Kasumi-1 (cell line): ENCODE data around the gene TBC1D19.
"Not testable (repeated sequence)": the region's sequence is repeated elsewhere in the genome, so short reads cannot be mapped to it uniquely, and the experiment has no call there.

Source experiments
- DNase-seq, 2 experiments: peaks; one replicate each; lab custom pipeline; 2025; lab: John Stamatoyannopoulos, UW

TBC1D19 gene

DNA sequence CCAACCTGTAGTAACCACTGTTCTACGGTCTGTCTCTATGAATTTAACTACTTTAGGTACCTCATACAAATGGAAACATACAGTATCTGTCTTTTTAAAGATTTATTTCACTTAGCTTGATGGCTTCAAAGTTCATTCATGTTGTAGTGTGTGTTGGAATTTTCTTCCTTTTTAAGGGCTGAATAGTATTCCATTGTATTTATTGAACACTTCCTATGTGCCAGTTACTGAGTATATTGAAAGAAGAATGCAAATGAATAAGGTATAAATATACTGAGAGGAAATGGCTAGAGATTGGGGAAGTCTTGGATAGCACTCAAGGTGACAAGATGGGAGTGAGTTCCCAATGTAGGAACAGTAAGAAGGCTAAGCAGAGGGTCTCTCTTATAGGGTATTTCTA, 17.3 kb downstream of the TBC1D19 start:
- DNase-seq: no peak

DNA sequence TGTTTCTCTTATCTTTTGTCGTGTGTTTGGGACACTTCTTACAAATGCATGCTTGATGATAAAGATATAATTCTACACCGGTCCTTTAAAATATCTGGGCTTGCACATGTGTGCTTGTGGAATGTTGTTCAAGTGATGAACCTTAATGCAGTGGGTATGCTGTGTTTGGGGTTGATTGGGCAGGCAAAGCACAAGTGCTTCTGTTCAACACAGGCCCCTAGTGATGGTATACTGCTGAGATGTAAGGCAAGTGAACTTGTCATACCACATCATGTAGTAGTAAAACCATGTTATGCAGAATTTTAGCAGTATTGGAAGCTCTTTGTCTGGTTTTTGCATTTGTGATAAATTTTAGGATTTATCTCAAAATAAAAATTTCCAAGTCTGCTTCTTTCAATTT, 23.9 kb downstream of the TBC1D19 start:
- DNase-seq: no peak

DNA sequence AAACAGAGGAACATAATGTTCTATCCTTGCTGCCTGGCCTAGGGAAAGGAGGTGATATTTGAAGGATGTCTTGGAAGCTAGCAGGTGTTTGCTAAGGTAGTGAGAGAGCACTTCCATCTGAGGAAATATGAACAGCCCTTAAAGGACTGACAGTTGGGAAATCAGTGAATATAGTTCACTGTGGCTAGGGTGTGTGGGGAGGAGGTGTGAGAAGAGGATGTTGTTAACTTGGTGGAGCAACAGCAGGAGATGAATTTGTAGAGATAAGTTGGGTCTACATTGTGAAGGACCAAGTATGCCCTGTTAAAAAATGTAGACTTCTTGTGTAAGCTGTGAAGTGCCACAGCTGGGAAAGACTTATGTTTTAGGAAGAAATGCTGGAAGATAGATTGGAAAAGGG, 25.5 kb downstream of the TBC1D19 start:
- DNase-seq: no peak

DNA sequence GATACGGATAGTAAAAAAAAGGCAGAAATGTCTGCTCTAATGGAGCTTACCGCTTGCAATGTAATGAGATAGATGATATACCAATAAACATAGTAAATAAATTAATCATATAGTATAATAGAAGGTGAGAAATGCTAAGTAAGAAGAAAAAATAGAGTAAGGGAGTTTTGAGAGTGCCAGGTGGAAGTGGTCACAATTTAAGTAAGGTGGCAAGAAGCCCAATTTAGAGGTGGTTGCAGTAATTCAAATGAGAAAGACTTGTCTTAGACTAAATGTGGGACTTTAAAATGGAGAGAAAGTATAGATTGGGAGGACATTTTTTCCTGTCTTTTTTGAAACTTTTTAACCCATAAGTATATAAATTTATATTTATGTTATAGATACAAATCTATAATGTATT, 26.0 kb downstream of the TBC1D19 start:
- no peak for DNase-seq

DNA sequence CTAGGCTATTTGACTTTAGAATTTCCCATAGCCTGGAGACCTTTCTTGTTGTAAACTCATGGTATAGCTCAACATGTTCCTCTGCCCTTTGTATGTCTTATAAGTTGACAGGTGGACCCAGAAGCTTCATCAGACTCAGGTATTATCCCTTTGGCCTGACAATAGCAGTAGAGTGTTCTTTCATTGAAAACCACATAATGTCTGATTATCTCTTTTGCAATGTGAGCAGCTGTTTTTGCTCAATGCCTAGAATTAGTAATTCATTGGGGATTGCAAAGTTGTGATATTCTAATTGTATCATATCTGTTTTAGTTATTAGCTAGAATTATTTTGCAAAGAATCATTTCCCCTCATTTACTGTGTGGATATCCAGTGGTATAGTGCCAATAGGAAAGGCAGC, 27.5 kb downstream of the TBC1D19 start:
- no peak for DNase-seq

DNA sequence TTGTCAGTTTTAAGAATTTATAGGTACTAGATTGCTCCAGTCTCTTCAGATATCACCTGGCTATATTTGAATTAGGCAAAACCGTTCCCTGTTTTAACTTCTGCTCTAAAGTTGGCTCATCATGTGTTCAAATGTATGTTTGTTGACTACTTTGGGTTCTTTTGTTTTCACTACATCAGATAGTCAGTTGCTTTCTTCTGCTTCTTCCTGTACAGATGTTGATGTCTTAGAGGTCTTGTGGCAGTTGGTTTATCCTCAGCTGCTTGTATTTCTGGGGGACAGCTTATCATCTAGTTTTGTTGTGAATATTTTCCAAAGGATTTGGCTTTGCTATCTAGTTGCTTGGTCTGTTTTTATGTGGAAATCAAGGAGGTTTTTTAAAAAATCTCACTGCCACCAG, 28.0 kb downstream of the TBC1D19 start:
- DNase-seq: no peak

DNA sequence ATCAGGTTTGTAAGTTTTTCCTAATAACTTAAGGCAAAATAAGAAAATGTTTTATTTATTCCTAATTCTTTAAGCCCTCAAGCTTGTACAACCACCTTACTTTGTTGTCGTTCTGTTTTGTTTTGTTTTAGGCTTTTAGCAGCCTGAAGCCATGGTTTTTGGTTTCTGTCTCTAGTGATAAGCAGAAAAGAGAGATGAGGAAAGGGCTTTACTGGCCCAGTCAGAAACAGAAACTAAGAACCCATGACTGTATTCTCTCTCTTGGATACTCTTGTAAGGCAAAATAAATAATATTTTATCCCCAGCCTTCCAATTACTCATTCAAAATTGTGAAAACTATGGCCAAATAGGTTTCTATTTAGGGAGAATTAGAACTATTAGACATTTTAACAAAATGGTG, 29.4 kb downstream of the TBC1D19 start:
- DNase-seq: no peak

DNA sequence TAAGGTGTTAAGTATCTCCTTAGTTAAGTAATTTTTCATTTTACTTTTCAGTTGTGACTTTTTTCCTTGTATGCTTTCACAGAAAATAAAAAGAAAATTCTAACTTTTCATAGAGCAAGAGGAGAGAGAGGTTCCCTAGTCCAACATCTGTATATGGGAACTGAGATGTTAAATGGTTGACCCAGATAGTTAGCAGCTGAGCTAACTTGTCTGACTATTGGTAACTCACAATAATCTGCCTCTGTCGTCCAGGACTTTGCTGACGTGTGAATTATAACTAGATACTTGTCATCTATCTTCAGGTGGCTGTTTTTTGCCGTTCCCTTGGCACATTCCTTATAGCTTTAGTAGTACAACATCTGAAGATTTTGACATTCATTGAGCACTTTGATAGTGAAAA, 29.9 kb downstream of the TBC1D19 start:
- DNase-seq: no peak

DNA sequence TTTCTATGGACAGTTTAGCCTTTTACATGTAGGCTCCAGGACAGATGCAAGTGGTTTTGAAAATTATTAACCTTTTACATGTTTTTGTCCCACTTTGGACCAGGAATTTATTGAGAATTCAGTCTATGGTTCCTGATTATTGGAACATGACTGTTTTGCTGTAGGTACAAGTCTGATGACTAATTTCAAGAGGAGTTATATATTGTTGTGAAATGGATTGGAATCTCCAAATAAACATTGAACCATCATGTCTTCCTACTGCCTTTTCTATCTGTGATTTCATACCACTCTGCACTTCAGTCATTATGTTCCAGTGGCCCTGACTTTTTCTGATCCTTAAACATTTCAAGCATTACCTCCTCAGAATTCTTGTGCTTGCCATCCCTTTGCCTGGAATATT, 35.9 kb downstream of the TBC1D19 start:
- DNase-seq: no peak

DNA sequence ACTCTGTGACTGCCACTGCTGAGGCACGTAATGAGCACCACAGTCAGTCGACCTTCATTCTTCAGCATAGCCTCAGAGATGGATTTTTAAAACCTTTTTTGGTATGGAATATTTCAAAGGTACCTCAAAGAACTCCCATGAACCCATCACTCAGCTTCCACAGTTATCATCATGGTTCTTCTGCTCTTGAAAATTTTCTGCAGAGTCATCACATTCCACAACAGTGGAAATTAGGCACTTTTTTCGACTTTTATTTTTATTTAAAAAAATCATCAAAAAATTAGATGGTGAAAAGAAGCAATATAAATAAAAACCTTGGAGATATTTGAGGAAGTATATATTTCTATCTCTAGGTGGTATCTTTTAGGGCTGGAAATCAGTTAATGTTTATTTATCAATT, 37.5 kb downstream of the TBC1D19 start:
- DNase-seq: no peak

DNA sequence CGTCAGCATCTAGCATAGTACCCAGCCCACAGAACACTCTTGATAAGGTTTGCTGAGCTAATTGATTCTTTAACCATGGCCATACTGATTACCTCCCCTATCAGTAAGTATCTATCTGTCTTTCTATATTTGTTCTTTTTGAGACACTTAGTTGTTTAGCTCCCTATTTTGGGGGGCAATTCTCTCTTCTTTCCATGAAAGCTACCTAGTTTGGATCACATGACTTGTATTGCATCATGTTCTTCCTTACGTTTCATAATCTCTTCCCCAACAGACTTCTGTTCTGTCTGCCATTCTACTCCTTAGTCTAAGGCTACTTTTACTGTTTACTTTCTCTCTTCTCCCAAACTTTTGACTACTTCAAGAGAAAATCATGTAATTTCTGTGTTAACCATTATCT, 39.0 kb downstream of the TBC1D19 start:
- DNase-seq: peak in 1 of 2 experiments; percentile 9

DNA sequence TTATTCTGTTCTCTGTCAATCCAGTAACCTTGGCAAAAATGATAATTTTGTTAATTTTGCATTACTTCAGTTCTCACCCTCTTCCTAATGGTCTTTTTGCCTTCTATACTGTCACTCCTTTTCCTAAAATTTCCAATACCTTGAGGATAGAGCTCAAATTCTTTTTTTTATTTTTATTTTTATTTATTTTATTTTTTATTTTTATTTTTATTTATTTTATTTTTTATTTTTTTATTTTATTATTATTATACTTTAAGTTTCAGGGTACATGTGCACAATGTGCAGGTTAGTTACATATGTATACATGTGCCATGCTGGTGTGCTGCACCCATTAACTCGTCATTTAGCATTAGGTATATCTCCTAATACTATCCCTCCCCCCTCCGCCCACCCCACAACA, 42.8 kb downstream of the TBC1D19 start:
- not testable (repeated sequence) for DNase-seq

DNA sequence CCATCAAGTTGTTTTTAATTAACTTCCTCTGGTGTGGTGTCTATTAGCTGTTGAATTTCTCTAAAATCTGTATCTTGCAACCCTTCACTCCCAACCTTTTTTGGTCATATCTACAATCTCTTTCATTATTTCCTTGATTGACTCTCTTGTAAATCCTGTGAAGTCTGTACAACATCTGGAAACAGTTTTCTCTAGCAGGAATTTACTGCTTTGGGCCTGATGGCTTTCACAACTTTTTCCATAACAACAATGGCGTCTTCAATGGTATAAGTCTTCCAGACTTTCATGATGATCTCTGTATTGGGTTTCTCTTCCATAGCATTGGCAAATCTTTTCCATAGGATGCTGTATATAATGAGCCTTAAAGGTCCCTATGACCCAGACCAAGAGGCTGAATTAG, 49.0 kb downstream of the TBC1D19 start:
- no peak for DNase-seq

DNA sequence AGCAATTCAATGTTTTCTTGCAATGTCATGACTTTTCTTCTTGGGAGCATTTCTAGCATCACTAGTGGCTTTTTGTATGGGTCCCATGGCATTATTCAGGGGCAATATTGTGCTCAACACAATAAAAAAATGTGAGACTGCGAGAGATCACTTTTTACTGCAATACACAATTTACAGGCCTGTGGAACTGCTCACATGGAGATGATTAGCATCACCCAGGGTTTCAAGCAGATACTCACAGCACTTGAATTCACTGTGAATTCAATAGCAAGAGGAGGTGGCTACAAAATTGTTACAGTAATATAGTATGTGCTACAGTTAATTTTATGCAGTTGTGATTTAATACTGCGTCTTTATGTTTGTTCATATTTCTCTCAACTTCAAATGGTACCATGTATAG, 50.4 kb downstream of the TBC1D19 start:
- no peak for DNase-seq

DNA sequence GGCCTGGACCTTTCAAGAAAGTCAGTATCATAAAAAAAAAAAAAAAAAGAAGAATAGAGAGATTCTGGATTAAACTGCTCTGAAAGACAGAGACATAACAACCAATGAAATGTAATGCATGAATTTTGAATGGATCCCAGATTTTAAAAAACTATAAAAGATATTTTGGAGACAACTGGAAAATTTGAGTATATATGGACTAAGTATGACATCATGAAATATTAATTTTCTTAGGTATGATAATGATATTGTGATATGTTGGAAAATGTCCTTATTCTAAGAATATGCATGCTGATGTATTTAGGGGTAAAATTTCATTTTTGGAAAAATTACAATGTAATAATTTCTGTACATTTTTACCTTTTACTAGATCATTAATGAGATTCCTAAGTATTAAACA, 52.6 kb downstream of the TBC1D19 start:
- DNase-seq: no peak

DNA sequence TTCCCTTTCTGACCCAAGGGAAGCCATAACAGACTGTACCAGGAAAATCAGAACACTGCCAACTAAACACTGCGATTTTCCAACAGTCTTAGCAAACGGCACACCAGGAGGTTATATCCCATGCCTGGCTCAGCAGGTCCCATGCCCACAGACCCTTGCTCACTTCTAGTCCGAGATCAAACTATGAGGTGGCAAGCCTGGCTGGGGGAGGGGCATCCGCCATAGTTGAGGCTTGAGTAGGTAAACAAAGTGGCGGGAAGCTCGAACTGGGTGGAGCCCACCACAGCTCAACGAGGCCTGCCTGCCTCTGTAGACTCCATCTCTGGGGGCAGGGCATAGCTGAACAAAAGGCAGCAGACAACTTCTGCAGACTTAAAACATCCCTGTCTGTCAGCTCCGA, 56.8 kb downstream of the TBC1D19 start:
- not testable (repeated sequence) for DNase-seq

DNA sequence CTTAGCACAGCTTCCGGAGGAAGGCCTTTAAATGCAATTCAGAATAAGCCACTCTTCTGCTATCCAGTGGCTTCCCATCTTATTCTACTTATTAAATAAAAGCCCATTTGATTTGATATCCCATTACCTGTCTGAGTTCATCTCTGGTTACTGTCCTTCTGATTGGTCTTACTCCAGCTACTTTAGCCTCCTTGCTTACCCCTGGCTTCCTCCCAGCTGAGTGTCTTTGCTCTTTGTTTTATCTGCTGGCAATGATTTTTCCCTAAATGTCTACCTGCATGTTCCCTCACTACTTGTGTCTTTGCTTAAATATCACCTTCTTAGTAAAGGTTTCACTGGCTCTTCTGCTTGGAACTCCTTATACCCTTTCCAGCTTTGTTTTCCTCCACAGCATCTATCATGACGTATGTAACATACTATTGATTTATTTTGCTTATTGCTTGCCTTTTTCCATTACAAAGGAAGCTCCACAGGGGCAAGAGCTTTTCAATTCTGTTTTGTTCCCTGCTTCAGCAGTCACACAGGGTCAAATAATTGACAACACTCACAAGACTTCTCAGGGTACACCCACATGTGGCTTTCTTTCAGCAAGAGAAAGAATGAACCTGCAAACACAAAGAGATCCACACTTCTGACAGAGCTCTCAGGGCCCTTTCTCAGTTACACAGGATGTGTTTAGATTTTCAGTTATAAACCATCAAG, 63.8 kb downstream of the TBC1D19 start:
- DNase-seq: no peak

DNA sequence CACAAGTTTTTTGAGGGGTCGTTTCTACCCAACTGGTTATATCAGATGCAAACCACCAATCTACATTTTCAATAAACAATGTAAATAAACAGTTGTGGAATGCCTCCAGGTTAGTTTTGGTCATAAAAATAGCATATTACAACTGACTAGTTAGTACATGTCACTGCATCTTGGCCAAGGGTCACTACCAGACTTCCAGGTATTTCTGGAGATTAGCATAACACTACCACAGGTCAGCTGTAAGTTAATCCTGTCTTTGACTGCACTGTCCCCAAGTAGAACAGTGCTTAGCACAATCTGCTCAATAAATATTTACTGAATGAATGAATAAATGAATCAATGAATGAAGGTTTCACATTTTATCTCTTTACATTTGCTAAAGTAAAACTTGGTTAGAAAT, 64.4 kb downstream of the TBC1D19 start:
- DNase-seq: no peak

DNA sequence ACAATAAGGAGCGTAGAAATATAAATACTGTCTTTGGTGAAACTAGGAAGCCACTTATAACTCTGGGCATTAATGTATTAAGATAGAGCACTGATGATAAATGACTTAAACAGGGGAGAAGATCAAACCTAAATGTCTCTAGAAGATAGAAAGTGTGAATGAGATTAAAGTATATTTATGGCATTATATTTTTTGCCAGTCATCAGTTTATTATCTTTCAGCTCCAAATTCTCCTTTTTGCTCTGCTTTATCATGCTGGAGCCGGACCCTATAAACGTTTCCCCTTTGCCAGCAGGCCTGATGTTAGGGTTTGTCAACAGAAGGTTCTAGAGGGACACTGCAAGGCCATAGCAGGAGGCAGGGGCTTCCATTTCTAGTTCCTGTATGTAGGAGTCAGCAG, 76.4 kb downstream of the TBC1D19 start:
- DNase-seq: no peak

DNA sequence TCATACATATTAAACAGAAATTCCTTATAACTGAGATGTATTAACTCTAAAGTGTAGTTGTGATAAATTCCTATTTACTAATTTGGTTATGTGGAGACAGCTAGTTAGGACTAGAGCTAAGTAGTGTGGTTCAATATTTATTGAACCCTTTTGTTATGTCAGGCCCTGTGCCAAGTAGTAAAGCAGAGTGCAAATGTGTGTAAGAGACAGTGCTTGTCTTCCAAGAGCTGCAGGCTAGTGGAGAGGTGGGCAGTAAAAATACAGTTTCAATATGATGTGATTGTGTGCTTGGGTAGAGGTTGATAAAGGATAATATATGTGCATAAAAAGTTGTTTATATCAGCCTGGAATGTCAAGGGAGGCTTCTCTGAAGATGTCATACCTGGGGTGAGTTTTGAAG, 80.0 kb downstream of the TBC1D19 start:
- no peak for DNase-seq

DNA sequence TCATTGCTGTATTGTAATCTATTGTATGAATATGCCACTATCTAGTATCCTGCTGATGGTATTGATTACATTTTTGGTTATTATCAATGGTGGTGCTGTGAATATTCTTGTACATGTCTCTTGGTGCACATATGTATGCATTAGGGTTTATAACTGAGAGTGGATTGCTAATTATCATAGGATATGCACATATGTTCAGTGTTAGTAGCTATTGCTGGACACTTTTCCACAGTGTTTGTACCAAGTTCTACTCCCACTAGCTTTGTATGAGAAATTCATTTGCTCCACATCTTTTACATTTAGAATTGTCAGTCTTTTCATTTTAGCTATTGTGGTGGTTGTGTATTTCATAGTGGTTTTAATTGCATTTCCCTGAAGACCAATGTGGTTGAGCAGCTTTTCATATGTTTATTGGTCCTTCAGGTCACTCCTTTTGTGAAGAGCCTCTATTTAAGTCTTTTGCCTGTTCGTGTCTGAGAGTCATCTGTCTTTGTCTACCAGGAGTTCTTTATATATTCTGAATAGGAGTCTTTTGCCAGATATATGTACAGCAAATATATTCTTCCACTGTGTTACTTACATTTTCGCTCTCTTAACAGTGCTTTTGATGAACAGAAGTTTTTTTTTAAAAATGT, 87.1 kb downstream of the TBC1D19 start:
- DNase-seq: no peak

DNA sequence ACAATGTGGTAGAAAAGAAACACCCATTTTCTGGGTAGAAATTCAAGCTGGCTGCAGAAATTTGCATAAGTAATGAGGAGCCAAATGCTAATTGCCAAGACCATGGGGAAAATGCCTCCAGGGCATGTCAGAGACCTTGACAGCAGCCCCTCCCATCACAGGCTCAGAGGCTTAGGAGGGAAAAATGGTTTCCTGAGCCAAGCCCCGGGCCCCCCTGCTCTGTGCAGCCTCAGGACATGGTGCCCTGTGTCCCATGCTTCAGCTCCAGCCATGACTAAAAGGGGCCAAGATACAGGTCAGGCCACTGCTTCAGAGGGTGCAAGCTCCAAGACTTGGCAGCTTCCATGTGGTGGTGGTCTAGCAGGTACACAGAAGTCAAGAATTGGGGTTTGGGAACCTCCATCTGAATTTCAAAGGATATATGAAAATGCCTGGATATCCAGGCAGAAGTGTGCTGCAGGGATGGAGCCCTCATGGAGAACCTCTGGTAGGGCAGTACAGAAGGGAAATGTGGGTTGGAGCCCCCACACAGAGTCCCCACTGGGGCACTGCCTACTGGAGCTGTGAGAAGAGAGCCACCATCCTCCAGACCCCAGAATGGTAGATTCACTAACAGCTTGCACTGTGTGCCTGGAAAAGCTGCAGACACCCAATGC, 95.3 kb downstream of the TBC1D19 start:
- DNase-seq: not testable (repeated sequence)

DNA sequence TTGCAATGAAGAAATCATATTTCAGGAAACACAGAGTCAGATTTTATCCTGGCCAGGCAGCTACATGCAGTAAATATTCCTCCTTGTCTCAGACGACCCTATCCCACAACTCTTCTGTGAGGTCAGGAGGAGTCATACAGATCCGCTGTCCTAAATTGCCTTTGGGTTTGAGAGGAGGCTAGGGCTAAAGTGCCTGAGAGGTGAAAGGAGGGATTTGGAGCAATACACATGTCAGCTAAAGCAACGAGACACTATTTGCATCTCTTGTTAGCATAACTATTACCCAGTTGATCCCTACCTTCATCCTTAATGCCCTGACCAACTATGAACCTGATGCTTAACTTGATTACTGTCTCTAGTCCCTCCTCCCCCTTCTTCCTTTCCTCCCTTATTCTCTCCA, 98.6 kb downstream of the TBC1D19 start:
- no peak for DNase-seq

DNA sequence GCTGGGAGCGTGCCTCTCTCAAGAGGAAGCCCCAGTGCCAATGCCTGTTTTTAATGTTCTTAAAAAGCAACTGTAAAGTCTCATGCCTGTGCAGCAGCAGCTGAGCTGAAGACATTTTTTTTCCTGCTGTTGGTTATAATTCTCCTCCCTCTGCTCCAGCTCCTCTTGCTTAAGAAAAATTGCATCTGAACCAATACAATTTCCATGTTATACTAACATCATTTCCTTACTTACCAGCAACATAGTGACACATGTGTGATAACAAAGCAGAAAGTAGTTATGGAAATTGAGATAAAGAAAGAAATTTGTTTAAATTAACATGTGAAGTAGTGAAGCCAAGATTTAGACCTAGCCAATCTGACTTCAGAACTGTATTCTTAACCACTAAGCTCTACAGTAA, 101.4 kb downstream of the TBC1D19 start:
- no peak for DNase-seq
